WTC11 (cell line): ENCODE measurements around the gene DPP4.

Source experiments
- ELF4 ChIP-seq: sonication (generic); formaldehyde crosslinking; IDR thresholded peaks from 2 replicates; pipeline ENCODE4 v1.8.1; 2022; ENCODE audit warnings: low read depth, mild to moderate bottlenecking, moderate library complexity, missing genetic modification reagents
- EMX1 ChIP-seq: fragments of 250-450 bp; sonication (Bioruptor Pico); IDR thresholded peaks from 2 replicates; pipeline ENCODE4 v1.8.0; 2021; ENCODE audit warnings: mild to moderate bottlenecking
- JAZF1 ChIP-seq: fragments of 250-450 bp; sonication (Bioruptor Pico); IDR thresholded peaks from 2 replicates; pipeline ENCODE4 v1.9.0; 2021; ENCODE audit warnings: moderate library complexity, mild to moderate bottlenecking, inconsistent platforms
- MAX ChIP-seq: sonication (generic); formaldehyde crosslinking; IDR thresholded peaks from 2 replicates; pipeline ENCODE4 v1.8.0; 2022; ENCODE audit warnings: mild to moderate bottlenecking, missing genetic modification reagents
- OVOL2 ChIP-seq: fragments of 250-450 bp; sonication (Bioruptor Pico); IDR thresholded peaks from 2 replicates; pipeline ENCODE4 v1.9.0; 2021; ENCODE audit warnings: mild to moderate bottlenecking, borderline replicate concordance
- RORB ChIP-seq: fragments of 250-450 bp; sonication (Bioruptor Pico); IDR thresholded peaks from 2 replicates; pipeline ENCODE4 v1.9.0; 2021; ENCODE audit warnings: mild to moderate bottlenecking
- ZNF263 ChIP-seq: sonication (generic); formaldehyde crosslinking; IDR thresholded peaks from 2 replicates; pipeline ENCODE4 v1.8.1; 2022; ENCODE audit warnings: low read depth, mild to moderate bottlenecking, moderate library complexity, missing genetic modification reagents
- TF ChIP-seq, protein P1 (sequence below): fragments of 200-600 bp; IDR thresholded peaks from 2 replicates; pipeline ENCODE4 v1.8.0; 2022; ENCODE audit warnings: antibody characterized with exemption
- TF ChIP-seq, protein P2 (sequence below): sonication (generic); formaldehyde crosslinking; IDR thresholded peaks from 2 replicates; pipeline ENCODE4 v1.8.0; 2022; ENCODE audit warnings: mild to moderate bottlenecking, missing genetic modification reagents
- TF ChIP-seq, protein P3 (sequence below): sonication (generic); formaldehyde crosslinking; IDR thresholded peaks from 2 replicates; pipeline ENCODE4 v1.8.1; 2022; ENCODE audit warnings: mild to moderate bottlenecking, moderate library complexity, missing genetic modification reagents
- TF ChIP-seq, protein P4 (sequence below): sonication (generic); formaldehyde crosslinking; conservative IDR thresholded peaks from 2 replicates; pipeline ENCODE4 v1.8.1; 2023; ENCODE audit warnings: mild to moderate bottlenecking, low read depth, missing genetic modification reagents, moderate library complexity
- TF ChIP-seq, protein P5 (sequence below): sonication (generic); formaldehyde crosslinking; IDR thresholded peaks from 2 replicates; pipeline ENCODE4 v1.8.0; 2023; ENCODE audit warnings: missing genetic modification reagents, mild to moderate bottlenecking, borderline replicate concordance
- TF ChIP-seq, protein P6 (sequence below): sonication (generic); formaldehyde crosslinking; IDR thresholded peaks from 2 replicates; pipeline ENCODE4 v1.8.1; 2023; ENCODE audit warnings: mild to moderate bottlenecking, missing genetic modification reagents, moderate library complexity
- TF ChIP-seq, protein P7 (sequence below): sonication (generic); formaldehyde crosslinking; IDR thresholded peaks from 2 replicates; pipeline ENCODE4 v1.8.0; 2022; ENCODE audit warnings: missing genetic modification reagents

DNA sequence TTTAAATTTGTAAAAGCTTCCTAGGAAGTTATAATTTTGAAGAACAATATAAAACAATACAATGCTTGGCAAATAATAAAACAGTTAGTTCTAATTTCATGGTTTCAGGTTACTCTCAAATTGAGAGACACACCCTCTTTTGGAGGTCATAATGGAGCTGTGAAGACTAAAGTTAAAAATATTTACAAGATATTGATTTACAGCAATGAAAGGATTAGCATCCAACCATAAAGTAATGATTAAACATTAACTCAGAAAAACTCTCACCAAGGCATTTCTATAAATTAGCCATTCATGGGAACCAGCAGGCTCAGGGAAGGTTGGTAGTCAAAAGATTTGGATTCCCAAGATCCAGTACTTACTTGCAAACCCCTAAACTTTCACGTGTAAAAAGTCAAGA, 6.4 kb downstream of the DPP4 start:
- TF ChIP-seq, protein P1, sequence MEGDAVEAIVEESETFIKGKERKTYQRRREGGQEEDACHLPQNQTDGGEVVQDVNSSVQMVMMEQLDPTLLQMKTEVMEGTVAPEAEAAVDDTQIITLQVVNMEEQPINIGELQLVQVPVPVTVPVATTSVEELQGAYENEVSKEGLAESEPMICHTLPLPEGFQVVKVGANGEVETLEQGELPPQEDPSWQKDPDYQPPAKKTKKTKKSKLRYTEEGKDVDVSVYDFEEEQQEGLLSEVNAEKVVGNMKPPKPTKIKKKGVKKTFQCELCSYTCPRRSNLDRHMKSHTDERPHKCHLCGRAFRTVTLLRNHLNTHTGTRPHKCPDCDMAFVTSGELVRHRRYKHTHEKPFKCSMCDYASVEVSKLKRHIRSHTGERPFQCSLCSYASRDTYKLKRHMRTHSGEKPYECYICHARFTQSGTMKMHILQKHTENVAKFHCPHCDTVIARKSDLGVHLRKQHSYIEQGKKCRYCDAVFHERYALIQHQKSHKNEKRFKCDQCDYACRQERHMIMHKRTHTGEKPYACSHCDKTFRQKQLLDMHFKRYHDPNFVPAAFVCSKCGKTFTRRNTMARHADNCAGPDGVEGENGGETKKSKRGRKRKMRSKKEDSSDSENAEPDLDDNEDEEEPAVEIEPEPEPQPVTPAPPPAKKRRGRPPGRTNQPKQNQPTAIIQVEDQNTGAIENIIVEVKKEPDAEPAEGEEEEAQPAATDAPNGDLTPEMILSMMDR = no peak
- TF ChIP-seq ELF4 (CRISPR knock-in tag) (no peak), JAZF1 (CRISPR knock-in tag) (no peak), OVOL2 (no peak), MAX (CRISPR knock-in tag) (no peak), ZNF263 (no peak), EMX1 (no peak), RORB (CRISPR knock-in tag) (no peak)
- TF ChIP-seq, protein P2, sequence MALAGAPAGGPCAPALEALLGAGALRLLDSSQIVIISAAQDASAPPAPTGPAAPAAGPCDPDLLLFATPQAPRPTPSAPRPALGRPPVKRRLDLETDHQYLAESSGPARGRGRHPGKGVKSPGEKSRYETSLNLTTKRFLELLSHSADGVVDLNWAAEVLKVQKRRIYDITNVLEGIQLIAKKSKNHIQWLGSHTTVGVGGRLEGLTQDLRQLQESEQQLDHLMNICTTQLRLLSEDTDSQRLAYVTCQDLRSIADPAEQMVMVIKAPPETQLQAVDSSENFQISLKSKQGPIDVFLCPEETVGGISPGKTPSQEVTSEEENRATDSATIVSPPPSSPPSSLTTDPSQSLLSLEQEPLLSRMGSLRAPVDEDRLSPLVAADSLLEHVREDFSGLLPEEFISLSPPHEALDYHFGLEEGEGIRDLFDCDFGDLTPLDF (CRISPR knock-in tag) = no peak
- TF ChIP-seq, protein P3, sequence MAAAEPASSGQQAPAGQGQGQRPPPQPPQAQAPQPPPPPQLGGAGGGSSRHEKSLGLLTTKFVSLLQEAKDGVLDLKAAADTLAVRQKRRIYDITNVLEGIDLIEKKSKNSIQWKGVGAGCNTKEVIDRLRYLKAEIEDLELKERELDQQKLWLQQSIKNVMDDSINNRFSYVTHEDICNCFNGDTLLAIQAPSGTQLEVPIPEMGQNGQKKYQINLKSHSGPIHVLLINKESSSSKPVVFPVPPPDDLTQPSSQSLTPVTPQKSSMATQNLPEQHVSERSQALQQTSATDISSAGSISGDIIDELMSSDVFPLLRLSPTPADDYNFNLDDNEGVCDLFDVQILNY (CRISPR knock-in tag) = no peak
- TF ChIP-seq, protein P4, sequence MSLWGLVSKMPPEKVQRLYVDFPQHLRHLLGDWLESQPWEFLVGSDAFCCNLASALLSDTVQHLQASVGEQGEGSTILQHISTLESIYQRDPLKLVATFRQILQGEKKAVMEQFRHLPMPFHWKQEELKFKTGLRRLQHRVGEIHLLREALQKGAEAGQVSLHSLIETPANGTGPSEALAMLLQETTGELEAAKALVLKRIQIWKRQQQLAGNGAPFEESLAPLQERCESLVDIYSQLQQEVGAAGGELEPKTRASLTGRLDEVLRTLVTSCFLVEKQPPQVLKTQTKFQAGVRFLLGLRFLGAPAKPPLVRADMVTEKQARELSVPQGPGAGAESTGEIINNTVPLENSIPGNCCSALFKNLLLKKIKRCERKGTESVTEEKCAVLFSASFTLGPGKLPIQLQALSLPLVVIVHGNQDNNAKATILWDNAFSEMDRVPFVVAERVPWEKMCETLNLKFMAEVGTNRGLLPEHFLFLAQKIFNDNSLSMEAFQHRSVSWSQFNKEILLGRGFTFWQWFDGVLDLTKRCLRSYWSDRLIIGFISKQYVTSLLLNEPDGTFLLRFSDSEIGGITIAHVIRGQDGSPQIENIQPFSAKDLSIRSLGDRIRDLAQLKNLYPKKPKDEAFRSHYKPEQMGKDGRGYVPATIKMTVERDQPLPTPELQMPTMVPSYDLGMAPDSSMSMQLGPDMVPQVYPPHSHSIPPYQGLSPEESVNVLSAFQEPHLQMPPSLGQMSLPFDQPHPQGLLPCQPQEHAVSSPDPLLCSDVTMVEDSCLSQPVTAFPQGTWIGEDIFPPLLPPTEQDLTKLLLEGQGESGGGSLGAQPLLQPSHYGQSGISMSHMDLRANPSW = no peak
- TF ChIP-seq, protein P5, sequence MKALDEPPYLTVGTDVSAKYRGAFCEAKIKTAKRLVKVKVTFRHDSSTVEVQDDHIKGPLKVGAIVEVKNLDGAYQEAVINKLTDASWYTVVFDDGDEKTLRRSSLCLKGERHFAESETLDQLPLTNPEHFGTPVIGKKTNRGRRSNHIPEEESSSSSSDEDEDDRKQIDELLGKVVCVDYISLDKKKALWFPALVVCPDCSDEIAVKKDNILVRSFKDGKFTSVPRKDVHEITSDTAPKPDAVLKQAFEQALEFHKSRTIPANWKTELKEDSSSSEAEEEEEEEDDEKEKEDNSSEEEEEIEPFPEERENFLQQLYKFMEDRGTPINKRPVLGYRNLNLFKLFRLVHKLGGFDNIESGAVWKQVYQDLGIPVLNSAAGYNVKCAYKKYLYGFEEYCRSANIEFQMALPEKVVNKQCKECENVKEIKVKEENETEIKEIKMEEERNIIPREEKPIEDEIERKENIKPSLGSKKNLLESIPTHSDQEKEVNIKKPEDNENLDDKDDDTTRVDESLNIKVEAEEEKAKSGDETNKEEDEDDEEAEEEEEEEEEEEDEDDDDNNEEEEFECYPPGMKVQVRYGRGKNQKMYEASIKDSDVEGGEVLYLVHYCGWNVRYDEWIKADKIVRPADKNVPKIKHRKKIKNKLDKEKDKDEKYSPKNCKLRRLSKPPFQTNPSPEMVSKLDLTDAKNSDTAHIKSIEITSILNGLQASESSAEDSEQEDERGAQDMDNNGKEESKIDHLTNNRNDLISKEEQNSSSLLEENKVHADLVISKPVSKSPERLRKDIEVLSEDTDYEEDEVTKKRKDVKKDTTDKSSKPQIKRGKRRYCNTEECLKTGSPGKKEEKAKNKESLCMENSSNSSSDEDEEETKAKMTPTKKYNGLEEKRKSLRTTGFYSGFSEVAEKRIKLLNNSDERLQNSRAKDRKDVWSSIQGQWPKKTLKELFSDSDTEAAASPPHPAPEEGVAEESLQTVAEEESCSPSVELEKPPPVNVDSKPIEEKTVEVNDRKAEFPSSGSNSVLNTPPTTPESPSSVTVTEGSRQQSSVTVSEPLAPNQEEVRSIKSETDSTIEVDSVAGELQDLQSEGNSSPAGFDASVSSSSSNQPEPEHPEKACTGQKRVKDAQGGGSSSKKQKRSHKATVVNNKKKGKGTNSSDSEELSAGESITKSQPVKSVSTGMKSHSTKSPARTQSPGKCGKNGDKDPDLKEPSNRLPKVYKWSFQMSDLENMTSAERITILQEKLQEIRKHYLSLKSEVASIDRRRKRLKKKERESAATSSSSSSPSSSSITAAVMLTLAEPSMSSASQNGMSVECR (CRISPR knock-in tag) = no peak
- TF ChIP-seq, protein P6, sequence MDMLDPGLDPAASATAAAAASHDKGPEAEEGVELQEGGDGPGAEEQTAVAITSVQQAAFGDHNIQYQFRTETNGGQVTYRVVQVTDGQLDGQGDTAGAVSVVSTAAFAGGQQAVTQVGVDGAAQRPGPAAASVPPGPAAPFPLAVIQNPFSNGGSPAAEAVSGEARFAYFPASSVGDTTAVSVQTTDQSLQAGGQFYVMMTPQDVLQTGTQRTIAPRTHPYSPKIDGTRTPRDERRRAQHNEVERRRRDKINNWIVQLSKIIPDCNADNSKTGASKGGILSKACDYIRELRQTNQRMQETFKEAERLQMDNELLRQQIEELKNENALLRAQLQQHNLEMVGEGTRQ (CRISPR knock-in tag) = no peak
- TF ChIP-seq, protein P7, sequence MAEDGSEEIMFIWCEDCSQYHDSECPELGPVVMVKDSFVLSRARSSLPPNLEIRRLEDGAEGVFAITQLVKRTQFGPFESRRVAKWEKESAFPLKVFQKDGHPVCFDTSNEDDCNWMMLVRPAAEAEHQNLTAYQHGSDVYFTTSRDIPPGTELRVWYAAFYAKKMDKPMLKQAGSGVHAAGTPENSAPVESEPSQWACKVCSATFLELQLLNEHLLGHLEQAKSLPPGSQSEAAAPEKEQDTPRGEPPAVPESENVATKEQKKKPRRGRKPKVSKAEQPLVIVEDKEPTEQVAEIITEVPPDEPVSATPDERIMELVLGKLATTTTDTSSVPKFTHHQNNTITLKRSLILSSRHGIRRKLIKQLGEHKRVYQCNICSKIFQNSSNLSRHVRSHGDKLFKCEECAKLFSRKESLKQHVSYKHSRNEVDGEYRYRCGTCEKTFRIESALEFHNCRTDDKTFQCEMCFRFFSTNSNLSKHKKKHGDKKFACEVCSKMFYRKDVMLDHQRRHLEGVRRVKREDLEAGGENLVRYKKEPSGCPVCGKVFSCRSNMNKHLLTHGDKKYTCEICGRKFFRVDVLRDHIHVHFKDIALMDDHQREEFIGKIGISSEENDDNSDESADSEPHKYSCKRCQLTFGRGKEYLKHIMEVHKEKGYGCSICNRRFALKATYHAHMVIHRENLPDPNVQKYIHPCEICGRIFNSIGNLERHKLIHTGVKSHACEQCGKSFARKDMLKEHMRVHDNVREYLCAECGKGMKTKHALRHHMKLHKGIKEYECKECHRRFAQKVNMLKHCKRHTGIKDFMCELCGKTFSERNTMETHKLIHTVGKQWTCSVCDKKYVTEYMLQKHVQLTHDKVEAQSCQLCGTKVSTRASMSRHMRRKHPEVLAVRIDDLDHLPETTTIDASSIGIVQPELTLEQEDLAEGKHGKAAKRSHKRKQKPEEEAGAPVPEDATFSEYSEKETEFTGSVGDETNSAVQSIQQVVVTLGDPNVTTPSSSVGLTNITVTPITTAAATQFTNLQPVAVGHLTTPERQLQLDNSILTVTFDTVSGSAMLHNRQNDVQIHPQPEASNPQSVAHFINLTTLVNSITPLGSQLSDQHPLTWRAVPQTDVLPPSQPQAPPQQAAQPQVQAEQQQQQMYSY (CRISPR knock-in tag) = no peak
